ENCODE measurements around the gene RNU1-2.
"Not testable (repeated sequence)": the region's sequence is repeated elsewhere in the genome, so short reads cannot be mapped to it uniquely, and the experiment has no call there.

RNU1-2 gene

DNA sequence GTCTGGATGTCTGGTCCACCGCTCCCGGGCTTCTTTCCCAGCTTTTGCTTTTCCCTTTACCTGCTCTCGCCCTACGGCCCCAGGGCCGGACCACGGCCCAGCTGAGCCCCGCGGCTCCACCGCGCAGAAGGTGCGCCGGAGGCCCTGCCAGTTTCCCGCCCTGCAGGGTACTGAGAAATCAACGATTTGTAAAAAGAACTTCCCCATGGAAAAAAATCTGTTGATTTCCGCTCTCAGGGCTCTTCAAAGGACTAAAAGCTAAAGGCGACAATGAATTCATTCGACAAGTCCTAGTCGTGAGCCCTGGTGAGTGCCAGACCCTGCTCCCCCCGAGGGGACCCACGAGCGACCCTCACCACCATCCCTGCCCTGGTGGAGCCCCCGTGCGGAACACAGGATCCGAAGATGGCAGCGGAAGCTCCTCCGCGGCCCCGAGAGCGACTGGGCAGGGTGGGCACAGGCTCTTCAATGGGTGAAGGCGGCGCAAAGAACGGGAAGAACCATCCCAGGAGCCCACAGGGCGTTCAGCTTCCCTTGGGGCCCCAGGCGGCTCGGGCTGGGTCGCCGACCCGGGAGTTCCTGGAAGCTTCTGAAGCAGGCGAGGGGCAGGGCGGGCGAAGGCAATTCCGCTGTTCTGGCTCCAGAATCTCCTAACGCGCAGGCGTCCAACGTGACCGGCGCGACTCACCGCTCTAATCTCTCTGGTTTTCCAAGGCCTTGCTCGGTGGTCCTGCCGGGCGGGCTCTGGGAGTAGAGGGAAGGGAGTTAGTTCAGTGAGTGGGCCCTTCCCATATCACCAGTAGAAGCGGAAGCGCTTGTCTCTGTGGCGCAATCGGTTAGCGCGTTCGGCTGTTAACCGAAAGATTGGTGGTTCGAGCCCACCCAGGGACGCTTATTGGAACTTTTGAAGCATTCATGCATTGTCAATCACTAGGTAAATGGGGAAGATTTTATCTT is 6.6 kb upstream of the RNU1-2 start:
- H3K4me1 ChIP-seq (ENCODE audit: insufficient read depth, insufficient read length): no peaks in the 10 kb centered on the region
- peak overlapping the region; percentile 74 for H3K9ac ChIP-seq (ENCODE audit: insufficient read length, low read depth)
- H3K36me3 ChIP-seq (ENCODE audit: insufficient read depth, insufficient read length, low read length): no peaks in the 10 kb centered on the region
- H3K9me3 ChIP-seq (ENCODE audit: insufficient read depth, low read length): no peaks in the 10 kb centered on the region; the same call in 1 of the 2 replicates
- peak overlapping the region; percentile 48 for H3K4me3 ChIP-seq (ENCODE audit: insufficient read length, low read depth)
- DNase-seq (ENCODE audit: low read depth, low spot score): peak; percentile 87
- no peaks in the 10 kb centered on the region for H3K27me3 ChIP-seq (ENCODE audit: insufficient read depth, insufficient read length)
- TF ChIP-seq YY1 (IDR thresholded peaks at IDR 0.05; ENCODE audit: insufficient read depth, insufficient read length) (no peak), ZNF274 (IDR thresholded peaks at IDR 0.05; ENCODE audit: low read depth, low read length) (no peak), SUZ12 (IDR thresholded peaks at IDR 0.05; ENCODE audit: extremely low read depth, insufficient read depth, insufficient read length) (no peak)

DNA sequence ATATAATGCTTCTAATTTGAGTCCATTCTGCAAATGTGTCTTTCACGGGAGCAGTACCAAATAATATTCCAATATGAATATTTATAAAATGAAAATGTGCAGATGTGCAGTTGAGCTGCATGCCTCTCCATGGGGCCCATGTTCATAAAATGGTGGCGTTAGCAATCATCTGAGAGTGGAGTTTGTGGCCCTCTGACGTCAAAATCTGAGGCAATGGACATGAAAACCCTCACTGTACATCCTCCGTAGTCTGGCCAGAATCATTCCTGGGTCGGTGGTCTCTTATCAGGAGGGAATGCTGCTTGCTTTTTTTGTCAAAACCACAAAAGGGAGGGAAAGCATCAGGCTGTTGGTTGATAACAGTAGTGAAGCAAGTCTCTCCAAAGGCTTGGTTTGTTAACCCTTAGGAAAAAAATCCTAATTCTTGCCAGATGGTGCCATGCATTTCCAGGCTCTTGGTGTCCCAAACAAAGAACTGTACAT is 5.2 kb upstream of the RNU1-2 start:
- not testable (repeated sequence) for DNase-seq (ENCODE audit: low read depth, low spot score); H3K4me3 ChIP-seq (ENCODE audit: insufficient read length, low read depth); H3K4me1 ChIP-seq (ENCODE audit: insufficient read depth, insufficient read length); H3K9me3 ChIP-seq (ENCODE audit: insufficient read depth, low read length); H3K9ac ChIP-seq (ENCODE audit: insufficient read length, low read depth); H3K27me3 ChIP-seq (ENCODE audit: insufficient read depth, insufficient read length); H3K36me3 ChIP-seq (ENCODE audit: insufficient read depth, insufficient read length, low read length)

DNA sequence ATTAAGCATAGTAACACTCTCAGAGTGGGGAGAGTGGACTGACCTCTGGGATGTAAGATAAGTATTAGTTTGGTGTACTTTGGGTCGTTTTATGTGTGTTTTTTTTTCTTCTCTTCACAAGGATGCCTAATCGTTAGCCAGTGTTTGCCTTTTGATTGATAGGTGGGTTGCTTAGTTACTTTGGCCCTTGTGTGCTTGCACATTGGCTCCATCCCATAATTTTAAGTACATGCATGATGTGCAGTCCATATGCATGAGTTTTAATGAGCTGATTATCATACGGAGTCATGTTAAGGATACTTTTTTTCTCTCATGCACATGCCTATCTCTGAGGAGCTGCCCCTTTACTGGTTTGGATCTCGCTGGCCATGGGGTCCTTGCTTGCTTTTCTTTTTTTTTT is 4.7 kb upstream of the RNU1-2 start:
- H3K36me3 ChIP-seq (ENCODE audit: insufficient read depth, insufficient read length, low read length); H3K27me3 ChIP-seq (ENCODE audit: insufficient read depth, insufficient read length); DNase-seq (ENCODE audit: low read depth, low spot score); H3K4me1 ChIP-seq (ENCODE audit: insufficient read depth, insufficient read length); H3K4me3 ChIP-seq (ENCODE audit: insufficient read length, low read depth); H3K9ac ChIP-seq (ENCODE audit: insufficient read length, low read depth); H3K9me3 ChIP-seq (ENCODE audit: insufficient read depth, low read length): not testable (repeated sequence)

DNA sequence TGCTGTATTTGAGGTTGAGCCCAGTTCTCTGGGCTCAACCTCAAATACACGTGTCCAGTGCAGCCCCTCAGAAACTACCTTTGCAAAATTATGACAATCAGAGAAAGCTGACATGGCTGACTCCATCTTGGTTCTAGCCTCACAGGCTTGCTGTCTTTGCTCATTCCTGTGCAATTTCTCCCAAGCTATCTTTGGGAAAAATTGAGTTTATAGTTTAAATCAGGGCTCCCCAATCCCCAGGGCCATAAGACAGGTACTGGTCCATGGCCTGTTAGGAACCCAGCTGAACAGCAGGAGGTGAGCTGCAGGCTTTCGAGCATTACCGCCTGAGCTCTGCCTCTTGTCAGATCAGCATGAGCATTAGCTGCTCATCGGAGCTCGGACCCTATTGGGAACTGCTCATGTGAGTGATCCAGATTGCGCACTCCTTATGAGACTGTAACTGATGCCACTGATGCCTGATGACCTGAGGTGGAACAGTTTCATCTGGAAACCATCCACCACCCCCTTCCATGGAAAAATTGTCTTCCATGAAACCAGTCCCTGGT is 2.7 kb upstream of the RNU1-2 start:
- H3K27me3 ChIP-seq (ENCODE audit: insufficient read depth, insufficient read length); DNase-seq (ENCODE audit: low read depth, low spot score); H3K36me3 ChIP-seq (ENCODE audit: insufficient read depth, insufficient read length, low read length); H3K9me3 ChIP-seq (ENCODE audit: insufficient read depth, low read length); H3K4me1 ChIP-seq (ENCODE audit: insufficient read depth, insufficient read length); H3K4me3 ChIP-seq (ENCODE audit: insufficient read length, low read depth); H3K9ac ChIP-seq (ENCODE audit: insufficient read length, low read depth): not testable (repeated sequence)

DNA sequence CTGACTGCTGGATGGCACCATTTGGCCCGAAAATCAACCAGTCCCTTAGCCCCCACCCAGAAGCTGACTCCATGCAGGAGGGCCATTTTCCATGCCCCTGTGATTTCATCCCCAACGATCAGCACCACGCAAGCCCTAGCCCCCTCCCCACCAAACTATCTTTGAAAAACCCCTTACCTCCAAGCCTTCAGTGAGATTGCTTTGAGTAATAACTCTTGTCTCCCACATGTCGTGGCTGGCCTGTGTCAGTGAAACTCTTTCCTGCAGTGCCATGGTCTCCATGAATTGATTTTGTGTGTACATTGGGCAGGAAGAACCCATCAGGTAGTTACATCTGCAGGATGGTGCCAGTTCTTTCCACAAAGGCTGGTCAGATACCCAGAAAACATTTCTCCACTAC is 2.0 kb upstream of the RNU1-2 start:
- not testable (repeated sequence) for H3K9me3 ChIP-seq (ENCODE audit: insufficient read depth, low read length); DNase-seq (ENCODE audit: low read depth, low spot score); H3K36me3 ChIP-seq (ENCODE audit: insufficient read depth, insufficient read length, low read length); H3K4me1 ChIP-seq (ENCODE audit: insufficient read depth, insufficient read length); H3K9ac ChIP-seq (ENCODE audit: insufficient read length, low read depth); H3K4me3 ChIP-seq (ENCODE audit: insufficient read length, low read depth); H3K27me3 ChIP-seq (ENCODE audit: insufficient read depth, insufficient read length)

DNA sequence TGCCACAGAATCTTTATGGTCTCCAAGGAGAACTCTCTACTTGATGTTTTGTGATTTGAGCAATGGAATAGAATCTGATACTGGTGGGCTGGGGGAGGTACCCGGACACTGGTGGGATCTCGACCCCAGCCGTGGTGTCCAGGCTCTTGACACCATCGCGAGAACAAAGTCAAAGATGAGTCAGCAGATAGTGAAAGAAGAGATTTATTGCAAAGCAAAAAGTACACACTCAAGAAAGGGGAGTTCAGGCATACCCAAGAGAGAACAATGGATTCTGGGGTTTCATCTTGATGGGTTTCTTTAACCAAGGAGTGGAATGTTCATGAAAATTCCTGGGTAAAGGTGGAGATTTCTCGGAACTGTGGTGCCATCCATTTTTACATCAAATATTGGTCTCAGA is 1.4 kb upstream of the RNU1-2 start:
- not testable (repeated sequence) for H3K4me3 ChIP-seq (ENCODE audit: insufficient read length, low read depth); H3K4me1 ChIP-seq (ENCODE audit: insufficient read depth, insufficient read length); H3K9me3 ChIP-seq (ENCODE audit: insufficient read depth, low read length); H3K36me3 ChIP-seq (ENCODE audit: insufficient read depth, insufficient read length, low read length); H3K27me3 ChIP-seq (ENCODE audit: insufficient read depth, insufficient read length); DNase-seq (ENCODE audit: low read depth, low spot score); H3K9ac ChIP-seq (ENCODE audit: insufficient read length, low read depth)

DNA sequence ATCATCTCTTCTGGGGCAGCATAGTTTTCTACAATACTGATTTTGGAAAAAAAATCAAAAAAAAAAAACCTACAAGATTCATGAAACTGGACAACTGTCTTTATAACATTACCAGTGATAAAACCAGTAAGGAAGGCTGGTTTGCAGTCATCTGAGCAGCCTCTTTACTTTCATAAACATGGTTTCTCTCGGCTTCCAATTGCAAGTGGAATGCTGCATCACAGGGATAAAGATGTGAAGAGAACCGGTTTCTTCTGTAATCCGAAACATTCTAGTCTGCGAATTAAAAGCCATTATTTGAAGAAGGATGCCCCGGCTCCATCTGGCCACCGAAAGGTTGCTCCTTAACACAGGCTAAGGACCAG is 565 bp upstream of the RNU1-2 start:
- H3K4me1 ChIP-seq (ENCODE audit: insufficient read depth, insufficient read length); H3K36me3 ChIP-seq (ENCODE audit: insufficient read depth, insufficient read length, low read length); H3K27me3 ChIP-seq (ENCODE audit: insufficient read depth, insufficient read length); DNase-seq (ENCODE audit: low read depth, low spot score); H3K4me3 ChIP-seq (ENCODE audit: insufficient read length, low read depth); H3K9me3 ChIP-seq (ENCODE audit: insufficient read depth, low read length); H3K9ac ChIP-seq (ENCODE audit: insufficient read length, low read depth): not testable (repeated sequence)

DNA sequence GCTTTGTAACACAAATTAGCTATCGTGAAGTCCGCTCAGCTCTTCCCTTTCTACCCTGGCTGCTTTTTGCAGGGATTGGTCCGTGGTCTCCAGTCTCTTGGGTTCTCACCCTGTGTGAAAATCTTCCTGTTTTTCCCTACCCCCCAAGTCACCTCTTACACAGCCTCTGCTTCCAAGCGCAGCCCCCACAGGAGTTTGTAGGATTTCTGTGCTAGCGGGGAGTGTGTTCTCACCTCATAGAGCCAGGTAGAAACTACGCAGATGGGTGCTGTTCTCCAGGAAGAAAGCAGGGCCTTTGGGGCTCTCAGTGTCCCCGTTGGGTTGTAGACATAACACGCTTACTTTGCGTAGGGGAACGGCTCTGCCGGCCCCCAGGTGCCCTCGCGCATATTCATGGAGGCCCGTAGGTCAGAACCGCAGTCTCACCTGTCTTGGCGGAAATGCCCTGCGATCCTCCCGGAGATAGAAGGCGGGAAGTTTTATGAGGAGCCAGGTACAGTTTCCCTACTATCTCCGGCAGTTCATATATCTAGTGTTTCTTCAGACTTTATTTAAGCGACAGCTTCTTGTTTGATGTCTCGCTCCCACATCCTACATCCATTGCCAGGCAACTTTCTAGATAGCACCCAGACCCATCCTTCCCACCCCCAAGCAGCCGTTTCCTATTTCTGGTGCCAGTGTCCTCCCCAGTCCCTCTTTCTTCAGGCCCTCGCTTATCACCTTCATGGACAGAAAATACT is 706 bp downstream of the RNU1-2 start:
- H3K4me1 ChIP-seq (ENCODE audit: insufficient read depth, insufficient read length); H3K9me3 ChIP-seq (ENCODE audit: insufficient read depth, low read length); H3K36me3 ChIP-seq (ENCODE audit: insufficient read depth, insufficient read length, low read length); DNase-seq (ENCODE audit: low read depth, low spot score); H3K4me3 ChIP-seq (ENCODE audit: insufficient read length, low read depth); H3K27me3 ChIP-seq (ENCODE audit: insufficient read depth, insufficient read length): not testable (repeated sequence)
- H3K9ac ChIP-seq (ENCODE audit: insufficient read length, low read depth): peak overlapping the region; percentile 39

DNA sequence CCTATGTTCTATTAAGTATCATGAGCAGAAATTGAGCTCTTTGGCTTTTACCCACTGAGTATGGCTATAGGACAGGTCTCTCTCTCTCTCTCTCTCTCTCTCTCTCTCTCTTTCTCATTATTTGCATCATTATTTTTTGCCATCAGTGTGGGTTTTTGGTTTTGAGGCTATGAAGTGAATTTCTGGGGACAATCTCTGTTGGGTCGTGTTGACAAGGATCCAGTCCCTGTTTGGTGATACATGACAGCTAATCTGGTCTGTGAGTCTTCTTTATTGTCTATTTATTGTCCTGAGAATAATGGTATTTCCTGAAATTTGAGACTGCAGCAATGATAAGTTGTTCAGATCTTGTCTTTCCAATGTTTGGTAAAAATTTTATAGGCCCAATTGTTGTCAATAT is 1.9 kb downstream of the RNU1-2 start:
- H3K9ac ChIP-seq (ENCODE audit: insufficient read length, low read depth); H3K27me3 ChIP-seq (ENCODE audit: insufficient read depth, insufficient read length); DNase-seq (ENCODE audit: low read depth, low spot score); H3K4me3 ChIP-seq (ENCODE audit: insufficient read length, low read depth); H3K4me1 ChIP-seq (ENCODE audit: insufficient read depth, insufficient read length); H3K9me3 ChIP-seq (ENCODE audit: insufficient read depth, low read length); H3K36me3 ChIP-seq (ENCODE audit: insufficient read depth, insufficient read length, low read length): not testable (repeated sequence)

DNA sequence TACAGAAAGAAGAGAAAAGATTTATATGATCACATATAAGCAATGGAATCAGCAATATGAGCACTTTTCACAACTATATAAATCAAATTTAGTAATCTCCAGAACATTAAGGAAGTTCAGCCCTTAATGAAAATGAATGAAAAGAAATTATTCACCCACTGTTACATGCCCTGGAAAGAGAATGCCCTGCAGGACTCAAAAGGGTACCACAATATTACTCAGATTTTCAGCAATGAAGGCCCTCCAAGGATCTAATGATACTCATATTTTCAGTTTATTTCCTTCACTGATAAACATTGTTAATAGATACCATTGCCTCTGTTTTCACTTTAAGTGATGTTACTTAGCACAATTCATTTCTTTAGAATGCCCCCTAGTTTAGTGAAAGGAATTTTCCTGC is 2.5 kb downstream of the RNU1-2 start:
- not testable (repeated sequence) for H3K9ac ChIP-seq (ENCODE audit: insufficient read length, low read depth); H3K9me3 ChIP-seq (ENCODE audit: insufficient read depth, low read length); H3K4me1 ChIP-seq (ENCODE audit: insufficient read depth, insufficient read length); DNase-seq (ENCODE audit: low read depth, low spot score); H3K4me3 ChIP-seq (ENCODE audit: insufficient read length, low read depth); H3K27me3 ChIP-seq (ENCODE audit: insufficient read depth, insufficient read length); H3K36me3 ChIP-seq (ENCODE audit: insufficient read depth, insufficient read length, low read length)

DNA sequence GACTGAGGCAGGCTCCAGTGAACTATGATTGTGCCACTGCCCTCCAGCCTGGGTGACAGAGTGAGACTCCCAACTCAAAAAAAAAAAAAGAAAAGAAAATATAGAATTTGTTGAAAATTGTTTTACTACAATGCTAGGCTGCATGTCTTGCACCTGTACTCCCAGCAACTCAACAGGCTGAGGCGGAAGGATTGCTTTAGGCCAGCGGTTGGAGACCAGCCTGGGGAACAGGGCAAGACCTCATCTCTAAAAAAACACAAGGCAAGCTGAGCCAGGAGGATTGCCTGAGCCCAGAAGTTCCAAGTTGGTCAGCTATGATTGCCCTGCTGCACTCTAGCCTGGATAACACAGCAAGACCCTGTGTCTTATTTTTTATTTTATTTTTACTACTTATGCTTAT is 3.2 kb downstream of the RNU1-2 start:
- not testable (repeated sequence) for H3K9me3 ChIP-seq (ENCODE audit: insufficient read depth, low read length); H3K4me3 ChIP-seq (ENCODE audit: insufficient read length, low read depth); H3K4me1 ChIP-seq (ENCODE audit: insufficient read depth, insufficient read length); DNase-seq (ENCODE audit: low read depth, low spot score); H3K27me3 ChIP-seq (ENCODE audit: insufficient read depth, insufficient read length); H3K36me3 ChIP-seq (ENCODE audit: insufficient read depth, insufficient read length, low read length); H3K9ac ChIP-seq (ENCODE audit: insufficient read length, low read depth)

Measured in NT2/D1 (cell line).